H1 (cell line): ENCODE results near the gene CYP2A6. TPM values are rescaled to one million over a fixed set of nuclear protein-coding genes. Genes with fewer than 3 reads are reported as not detected.

Experiments used
- CTCF ChIA-PET: fragments of 300-600 bp; sonication (Branson Sonifier 250); formaldehyde crosslinking; loops from one replicate; lab custom pipeline; 2021; ENCODE audit not compliant: partially characterized antibody; lab: Charles Lee
- POLR2A ChIA-PET: fragments of 300-600 bp; sonication (Branson Sonifier 250); formaldehyde crosslinking; loops from one replicate; lab custom pipeline; 2021; ENCODE audit warnings: inconsistent platforms; ENCODE audit not compliant: partially characterized antibody; lab: Charles Lee
- DNase-seq, 2 experiments: peaks; one replicate each; pipeline versions ENCODE4 v3.0.0 to v3.0.0-alpha.2; 2010 to 2022; ENCODE audit warnings: low spot score in 2 of 2, low read depth in 1 of 2, mixed read lengths in 1 of 2
- FAIRE-seq: peaks from 2 replicates; lab custom pipeline; 2011; peaks lifted over from hg19 to GRCh38; lab: Jason Lieb, UNC
- H2AFZ ChIP-seq: 2 replicates; pipeline ENCODE4 v1.8.1; 2012; ENCODE audit warnings: low read length, inconsistent platforms
- H2AK5ac ChIP-seq: 2 replicates; pipeline ENCODE4 v1.6.1; 2013; ENCODE audit warnings: low read depth, low read length
- H2BK120ac ChIP-seq: replicated peaks from 2 replicates; pipeline ENCODE3; 2013; ENCODE audit warnings: low read depth, low read length, inconsistent platforms
- H2BK12ac ChIP-seq: 2 replicates; pipeline ENCODE4 v1.6.1; 2013; ENCODE audit warnings: low read depth, low read length
- H2BK15ac ChIP-seq: 2 replicates; pipeline ENCODE4 v1.6.1; 2013; ENCODE audit warnings: low read length
- H2BK20ac ChIP-seq: 2 replicates; pipeline ENCODE4 v1.6.1; 2013; ENCODE audit warnings: low read length
- H2BK5ac ChIP-seq: 2 replicates; pipeline ENCODE4 v1.6.1; 2013; ENCODE audit warnings: low read depth, low read length
- H3K14ac ChIP-seq: 2 replicates; pipeline ENCODE4 v1.6.1; 2013; ENCODE audit warnings: inconsistent platforms; ENCODE audit not compliant: insufficient read length
- H3K18ac ChIP-seq: 2 replicates; pipeline ENCODE4 v1.6.1; 2013; ENCODE audit warnings: low read length; ENCODE audit errors: extremely low read depth
- H3K23ac ChIP-seq: 2 replicates; pipeline ENCODE4 v1.6.1; 2013; ENCODE audit warnings: inconsistent platforms; ENCODE audit not compliant: insufficient read length
- H3K23me2 ChIP-seq: 2 replicates; pipeline ENCODE4 v1.6.1; 2013; ENCODE audit warnings: low read depth, low read length
- H3K27ac ChIP-seq: 2 replicates; pipeline ENCODE4 v1.6.1; 2011; ENCODE audit warnings: low read depth, low read length, inconsistent platforms
- H3K27me3 ChIP-seq, 4 experiments: replicated peaks in 1 of 4; 1 replicate in 1 of 4; 2 replicates in 3 of 4; pipeline versions ENCODE4 v1.6.1 to v1.8.1; 2011 to 2013; ENCODE audit warnings: low read length in 3 of 4, mild to moderate bottlenecking in 3 of 4, inconsistent platforms in 2 of 4, mixed read lengths in 2 of 4, moderate library complexity in 1 of 4; ENCODE audit not compliant: control insufficient read depth in 3 of 4, insufficient read depth in 3 of 4; ENCODE audit errors: extremely low read depth in 1 of 4
- H3K36me3 ChIP-seq, 4 experiments: 2 replicates each; pipeline versions ENCODE4 v1.6.1 to v1.8.1; 2011 to 2013; ENCODE audit warnings: mild to moderate bottlenecking in 4 of 4, low read length in 3 of 4, moderate library complexity in 2 of 4, control low read depth in 1 of 4, inconsistent platforms in 1 of 4; ENCODE audit not compliant: insufficient read depth in 4 of 4, control insufficient read depth in 2 of 4
- H3K4ac ChIP-seq: replicated peaks from 2 replicates; pipeline ENCODE3; 2013; ENCODE audit warnings: low read length, low read depth, mixed read lengths, inconsistent platforms; ENCODE audit not compliant: insufficient read length
- H3K4me1 ChIP-seq, 4 experiments: replicated peaks in 1 of 4; 1 replicate in 1 of 4; 2 replicates in 3 of 4; pipeline versions ENCODE4 v1.6.1 to v1.8.1; 2011 to 2013; ENCODE audit warnings: low read length in 3 of 4, inconsistent platforms in 2 of 4, mixed read lengths in 1 of 4; ENCODE audit not compliant: insufficient read depth in 4 of 4, control insufficient read depth in 3 of 4
- H3K4me2 ChIP-seq, 2 experiments: 2 replicates each; pipeline versions ENCODE4 v1.6.1 to v1.8.1; 2011 to 2013; ENCODE audit warnings: low read depth in 2 of 2, low read length in 2 of 2, control low read depth in 1 of 2, inconsistent platforms in 1 of 2, mild to moderate bottlenecking in 1 of 2; ENCODE audit not compliant: insufficient read depth in 1 of 2
- H3K4me3 ChIP-seq, 4 experiments: fragments of 200-600, 300-600 bp in 1 of 4; sonication (generic), shearing (Covaris generic), sonication (Bioruptor Twin) in 1 of 4; 2 replicates each; pipeline versions ENCODE4 v1.5.1 to v1.8.1; 2011 to 2016; ENCODE audit warnings: low read length in 4 of 4, low read depth in 3 of 4, control low read depth in 2 of 4, inconsistent platforms in 2 of 4, mild to moderate bottlenecking in 2 of 4, mixed read lengths in 1 of 4, moderate library complexity in 1 of 4; ENCODE audit not compliant: insufficient read depth in 2 of 4; ENCODE audit errors: extremely low read depth in 1 of 4
- H3K56ac ChIP-seq: replicated peaks from 2 replicates; pipeline ENCODE3; 2013; ENCODE audit warnings: low read depth, mild to moderate bottlenecking, mixed read lengths, low read length, inconsistent platforms; ENCODE audit not compliant: insufficient read length
- H3K79me1 ChIP-seq: 2 replicates; pipeline ENCODE4 v1.6.1; 2013; ENCODE audit warnings: low read depth, low read length, control low read depth
- H3K79me2 ChIP-seq, 2 experiments: 2 replicates each; pipeline versions ENCODE4 v1.6.1 to v1.8.1; 2012 to 2013; ENCODE audit warnings: low read length in 2 of 2, mild to moderate bottlenecking in 2 of 2, inconsistent platforms in 1 of 2; ENCODE audit not compliant: insufficient read depth in 2 of 2, control insufficient read depth in 1 of 2
- H3K9ac ChIP-seq, 4 experiments: replicated peaks in 1 of 4; 1 replicate in 1 of 4; 2 replicates in 3 of 4; pipeline versions ENCODE4 v1.6.1 to v1.8.1; 2011 to 2013; ENCODE audit warnings: low read depth in 3 of 4, low read length in 3 of 4, control low read depth in 2 of 4, mild to moderate bottlenecking in 2 of 4, moderate library complexity in 2 of 4, inconsistent platforms in 1 of 4; ENCODE audit errors: extremely low read depth in 1 of 4
- H3K9me3 ChIP-seq, 2 experiments: 2 replicates each; pipeline versions ENCODE4 v1.6.1 to v1.8.1; 2012 to 2013; ENCODE audit warnings: mild to moderate bottlenecking in 2 of 2, moderate library complexity in 2 of 2, control low read depth in 1 of 2, inconsistent platforms in 1 of 2, low read depth in 1 of 2, low read length in 1 of 2, mixed read lengths in 1 of 2; ENCODE audit not compliant: insufficient read depth in 2 of 2
- H4K20me1 ChIP-seq, 2 experiments: replicated peaks in 1 of 2; 2 replicates each; pipeline versions ENCODE3 to v1.8.1; 2011 to 2013; ENCODE audit warnings: inconsistent platforms in 2 of 2, low read length in 2 of 2, mild to moderate bottlenecking in 1 of 2; ENCODE audit not compliant: insufficient read depth in 2 of 2, control insufficient read depth in 1 of 2
- H4K5ac ChIP-seq: 2 replicates; pipeline ENCODE4 v1.6.1; 2013; ENCODE audit warnings: low read length, low read depth, mixed read lengths, inconsistent platforms; ENCODE audit not compliant: insufficient read length
- H4K8ac ChIP-seq: 2 replicates; pipeline ENCODE4 v1.8.0; 2013; ENCODE audit warnings: mild to moderate bottlenecking, moderate library complexity, low read length, inconsistent platforms; ENCODE audit not compliant: insufficient read depth; ENCODE audit errors: extremely low read depth
- H4K91ac ChIP-seq: replicated peaks from 2 replicates; pipeline ENCODE3; 2013; ENCODE audit warnings: low read length, mixed read lengths, inconsistent platforms; ENCODE audit not compliant: insufficient read length
- WGBS, 2 experiments: shearing (Covaris generic) in 1 of 2; methylation state at CpG; one replicate each; pipeline versions ENCODE4 v1.1.6 to v1.1.7; 2013 to 2015; ENCODE audit warnings: low lambda C conversion rate in 2 of 2, mixed read lengths in 2 of 2, inconsistent platforms in 1 of 2, low coverage in 1 of 2, missing lambda C conversion rate in 1 of 2; ENCODE audit not compliant: insufficient replicate concordance in 2 of 2, insufficient coverage in 1 of 2, insufficient read length in 1 of 2; ENCODE audit errors: extremely low coverage in 1 of 2, missing lambda C conversion rate in 1 of 2; 5-methylcytosine and 5-hydroxymethylcytosine counted together
- polyA plus RNA-seq, 7 experiments: library from polyadenylated mRNA; depleted of rRNA in 3 of 7; stranded (reverse) in 5 of 7; unstranded in 2 of 7; fragments of >200 nt in 5 of 7; fragments of 200-250 nt in 2 of 7; gene quantifications; 1 replicate in 5 of 7; 2 replicates in 1 of 7; 4 replicates in 1 of 7; pipeline versions ENCODE4 v1.2.1 to v1.2.3, GENCODE V29; 2011 to 2013; ENCODE audit warnings: missing spikeins in 2 of 7, mixed read lengths in 2 of 7
- total RNA-seq: library from RNA; stranded (reverse); fragmentation: NEBNext Ultra II Directional; extraction: Animal tissue kit (Norgen Biotek cat#: 25700); gene quantifications from 2 replicates; pipeline ENCODE4 v1.2.1, GENCODE V29; 2021

Gene CYP2A6
- total and polyA plus RNA-seq, 2 of the 8 experiments (the other 6 are each of a cell fraction or from before 2014, with no cell fraction given) = 0.33 TPM; not detected in 1

GRCh38 chr19:40836754-40837429 lies 13.4 kb downstream of the CYP2A6 start:
- Histone ChIP-seq H2BK5ac (no peak overlapping the region), H3K23me2 (no peaks in the 10 kb centered on the region), H3K79me1 (no peaks in the 10 kb centered on the region), H3K23ac (no peak overlapping the region), H4K8ac (no peak overlapping the region), H2BK20ac (no peak overlapping the region), H2AFZ (no peak overlapping the region), H3K4me3 (no peak overlapping the region), H2AK5ac (no peak overlapping the region), H3K56ac (no peak overlapping the region), H4K5ac (no peak overlapping the region), H2BK120ac (no peak overlapping the region), H4K20me1 (no peaks in the 10 kb centered on the region), H2BK15ac (no peak overlapping the region), H3K18ac (no peak overlapping the region), H3K27ac (no peak overlapping the region), H3K4ac (no peak overlapping the region), H3K4me2 (no peak overlapping the region), H3K27me3 (no peaks in the 10 kb centered on the region), H3K14ac (no peak overlapping the region), H4K91ac (no peak overlapping the region), H3K79me2 (no peaks in the 10 kb centered on the region), H3K9me3 (no peaks in the 10 kb centered on the region), H3K36me3 (no peaks in the 10 kb centered on the region), H3K4me1 (no peaks in the 10 kb centered on the region), H2BK12ac (no peak overlapping the region), H3K9ac (no peak overlapping the region)
- CTCF ChIA-PET = no interaction called here
- FAIRE-seq = no peak
- no peak for DNase-seq
- WGBS, 2 experiments = 86% methylated on average over 6 of the region's 6 CpGs; no CpG with 5 or more reads in 1 of the 2 experiments
- POLR2A ChIA-PET = no interaction called here
